Measurements from ENCODE around the gene EVI5.
"Not testable (repeated sequence)": the region's sequence is repeated elsewhere in the genome, so short reads cannot be mapped to it uniquely, and the experiment has no call there.

The EVI5 gene

DNA sequence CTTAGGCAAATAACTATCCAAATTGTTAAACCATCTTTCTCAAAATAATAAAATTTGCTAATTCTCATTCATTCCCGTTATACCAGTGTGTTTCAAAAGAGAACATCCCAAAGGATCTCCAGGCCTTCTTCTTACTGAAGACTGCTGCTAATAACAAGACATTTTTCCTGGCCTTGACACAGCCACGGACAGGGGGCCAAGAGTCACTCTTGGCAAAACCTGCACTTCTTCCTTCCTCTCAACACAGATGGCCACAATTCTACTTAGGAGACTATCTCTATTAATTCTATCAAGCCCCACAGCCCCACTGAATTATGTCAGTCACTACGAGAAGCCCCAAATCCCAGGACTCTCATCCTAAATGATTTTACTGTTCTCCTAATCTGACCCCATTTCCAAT, 86.0 kb downstream of the EVI5 start:
- Histone ChIP-seq H3K36me3 (ENCODE audit: control insufficient read depth, insufficient read depth, low read length) (no peaks in the 10 kb centered on the region), H3K9ac (ENCODE audit: low read length) (no peak overlapping the region), H3K27me3 (ENCODE audit: control insufficient read depth, insufficient read depth, low read length) (no peaks in the 10 kb centered on the region), H3K4me3 (ENCODE audit: low read length) (no peak overlapping the region), H3K4me1 (ENCODE audit: control insufficient read depth, insufficient read depth, low read length) (no peaks in the 10 kb centered on the region), H3K27ac (ENCODE audit: low read depth, low read length) (no peak overlapping the region)

DNA sequence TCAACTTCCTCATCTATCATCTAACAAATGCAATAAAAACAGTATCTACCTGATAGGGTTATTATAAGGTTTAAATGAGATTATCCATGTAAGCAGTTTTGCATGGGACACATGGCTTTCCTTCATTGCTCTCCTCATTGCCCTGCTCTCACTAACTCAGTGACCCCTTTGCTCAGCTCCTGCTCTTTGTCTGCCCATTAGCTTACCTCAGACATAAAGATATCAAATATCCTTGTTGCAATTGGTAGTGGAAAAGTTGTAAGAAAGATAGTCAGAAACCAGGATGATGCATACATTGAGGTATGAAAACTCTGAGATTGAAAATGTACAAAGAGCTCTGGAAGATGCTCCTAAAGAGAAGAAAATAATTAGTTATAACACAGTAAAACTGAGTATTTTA, 89.8 kb downstream of the EVI5 start:
- Histone ChIP-seq H3K9ac (ENCODE audit: low read length) (no peak overlapping the region), H3K27me3 (ENCODE audit: control insufficient read depth, insufficient read depth, low read length) (no peaks in the 10 kb centered on the region), H3K4me3 (ENCODE audit: low read length) (no peak overlapping the region), H3K4me1 (ENCODE audit: control insufficient read depth, insufficient read depth, low read length) (no peaks in the 10 kb centered on the region), H3K27ac (ENCODE audit: low read depth, low read length) (no peak overlapping the region), H3K36me3 (ENCODE audit: control insufficient read depth, insufficient read depth, low read length) (no peaks in the 10 kb centered on the region)

DNA sequence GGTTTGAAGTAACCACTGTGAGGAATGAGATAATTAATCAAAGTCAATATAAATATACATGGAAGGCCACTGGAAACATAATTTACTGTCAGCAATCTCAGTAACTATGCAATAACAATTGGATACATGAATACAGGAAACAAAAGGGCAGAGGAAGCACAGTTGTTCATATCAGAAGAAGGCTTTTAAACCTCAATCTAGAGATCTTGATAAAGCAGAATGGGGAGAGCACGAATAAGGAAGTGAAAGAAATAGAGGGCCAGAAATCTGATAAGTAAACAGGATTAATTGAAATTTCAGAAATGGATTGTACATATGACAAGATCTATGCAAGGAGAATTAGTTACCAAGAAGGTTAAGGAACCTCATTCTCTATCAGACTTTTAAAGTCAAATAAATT, 93.0 kb downstream of the EVI5 start:
- Histone ChIP-seq H3K4me3 (ENCODE audit: low read length) (no peak overlapping the region), H3K27ac (ENCODE audit: low read depth, low read length) (no peak overlapping the region), H3K27me3 (ENCODE audit: control insufficient read depth, insufficient read depth, low read length) (no peaks in the 10 kb centered on the region), H3K4me1 (ENCODE audit: control insufficient read depth, insufficient read depth, low read length) (no peaks in the 10 kb centered on the region), H3K36me3 (ENCODE audit: control insufficient read depth, insufficient read depth, low read length) (no peaks in the 10 kb centered on the region), H3K9ac (ENCODE audit: low read length) (no peak overlapping the region)

DNA sequence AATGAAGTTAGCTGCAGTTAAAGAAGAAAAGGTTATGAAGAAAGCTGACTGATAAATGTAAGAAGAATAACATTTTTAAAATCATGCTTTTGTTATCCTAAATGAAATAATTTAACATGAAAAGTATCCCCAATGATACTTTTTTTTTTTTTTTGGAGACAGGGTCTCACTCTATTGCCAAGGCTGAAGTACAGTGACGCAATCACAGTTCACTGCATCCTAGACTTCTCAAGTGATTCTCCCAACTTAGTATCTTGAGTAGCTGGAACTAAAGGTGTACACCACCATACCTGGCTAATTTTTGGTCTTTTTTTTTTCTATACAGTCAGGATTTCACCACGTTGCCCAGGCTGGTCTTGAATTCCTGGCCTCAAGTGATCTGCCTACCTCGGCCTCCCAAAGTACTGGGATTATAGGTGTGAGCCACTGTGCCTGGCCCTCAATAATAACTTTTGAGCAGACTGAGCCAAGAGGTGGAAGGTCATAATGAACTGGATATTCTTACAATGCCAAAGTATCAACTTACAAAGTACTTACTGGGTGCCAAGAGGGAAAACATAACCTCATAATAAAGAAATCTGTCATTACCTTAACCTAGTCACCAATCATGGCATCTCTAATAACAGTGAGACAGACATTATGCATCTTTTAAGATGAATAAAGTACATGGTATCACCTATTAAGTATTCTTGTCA, 94.5 kb downstream of the EVI5 start:
- H3K4me3 ChIP-seq (ENCODE audit: low read length) = no peak overlapping the region
- H3K4me1 ChIP-seq (ENCODE audit: control insufficient read depth, insufficient read depth, low read length) = no peaks in the 10 kb centered on the region
- H3K9ac ChIP-seq (ENCODE audit: low read length) = no peak overlapping the region
- H3K27ac ChIP-seq (ENCODE audit: low read depth, low read length) = no peak overlapping the region
- no peaks in the 10 kb centered on the region for H3K36me3 ChIP-seq (ENCODE audit: control insufficient read depth, insufficient read depth, low read length)
- H3K27me3 ChIP-seq (ENCODE audit: control insufficient read depth, insufficient read depth, low read length) = no peaks in the 10 kb centered on the region

DNA sequence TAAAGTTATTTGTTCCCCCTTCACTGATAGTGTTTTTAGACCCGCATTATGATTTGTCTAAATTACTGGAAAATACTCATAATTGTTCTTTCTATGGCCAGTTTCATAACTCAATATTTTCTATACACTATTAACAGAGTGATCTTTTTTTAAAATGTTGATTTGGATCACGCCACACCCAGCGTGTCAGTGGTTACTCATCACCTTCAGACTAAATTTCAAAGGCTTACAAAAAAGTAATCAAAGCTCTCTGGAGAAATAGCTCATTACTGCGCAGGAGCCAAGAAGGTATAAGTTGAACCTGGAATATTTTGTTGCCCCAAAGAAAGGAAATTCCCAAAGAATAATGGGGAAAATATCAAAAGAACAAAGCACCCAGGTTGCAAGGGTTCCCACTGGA, 104.9 kb downstream of the EVI5 start:
- H3K4me3 ChIP-seq (ENCODE audit: low read length) = no peak overlapping the region
- H3K9ac ChIP-seq (ENCODE audit: low read length) = no peak overlapping the region
- H3K27me3 ChIP-seq (ENCODE audit: control insufficient read depth, insufficient read depth, low read length) = no peaks in the 10 kb centered on the region
- no peaks in the 10 kb centered on the region for H3K4me1 ChIP-seq (ENCODE audit: control insufficient read depth, insufficient read depth, low read length)
- no peak overlapping the region for H3K27ac ChIP-seq (ENCODE audit: low read depth, low read length)
- H3K36me3 ChIP-seq (ENCODE audit: control insufficient read depth, insufficient read depth, low read length) = peaks cover 4% of the 10 kb centered on the region

DNA sequence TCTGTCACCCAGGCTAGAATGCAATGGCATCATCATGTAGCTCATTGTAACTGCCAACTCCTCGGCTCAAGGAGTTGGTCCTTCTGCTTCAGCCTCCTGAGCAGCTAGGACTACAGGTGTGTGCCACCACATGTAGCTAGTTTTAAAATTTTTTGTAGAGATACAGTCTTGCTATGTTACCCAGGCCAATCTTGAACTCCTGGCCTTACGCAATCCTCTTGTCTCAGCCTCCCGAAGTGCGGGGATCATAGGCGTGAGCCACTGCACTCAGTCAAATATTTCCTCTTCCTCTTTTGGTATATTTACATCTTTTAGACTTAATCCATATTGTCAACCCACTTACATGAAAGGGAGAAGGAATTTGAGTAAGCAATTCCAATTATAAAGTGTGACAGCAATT, 121.1 kb downstream of the EVI5 start:
- Histone ChIP-seq H3K36me3 (ENCODE audit: control insufficient read depth, insufficient read depth, low read length) (no peaks in the 10 kb centered on the region), H3K27me3 (ENCODE audit: control insufficient read depth, insufficient read depth, low read length) (no peaks in the 10 kb centered on the region)

DNA sequence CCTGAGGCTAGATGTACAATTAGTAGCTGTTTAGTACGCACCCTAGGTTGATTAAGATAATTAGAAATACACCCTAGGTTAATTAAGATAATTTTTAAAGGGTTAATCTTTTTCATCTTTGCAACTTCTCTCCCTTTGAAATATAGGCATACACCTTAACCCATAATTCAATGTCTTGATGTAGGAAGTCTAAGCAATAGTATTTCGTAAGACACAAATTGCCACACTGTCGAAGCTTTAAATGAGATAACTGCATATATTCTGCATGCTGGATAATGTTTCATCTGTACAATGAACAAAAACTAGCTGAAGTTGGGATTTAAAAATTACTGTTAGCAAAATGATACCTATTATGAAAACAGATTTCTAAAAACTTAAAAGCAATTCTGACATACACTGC, 122.9 kb downstream of the EVI5 start:
- no peak overlapping the region for H3K9ac ChIP-seq (ENCODE audit: low read length)
- peaks cover 2% of the 10 kb centered on the region for H3K36me3 ChIP-seq (ENCODE audit: control insufficient read depth, insufficient read depth, low read length)
- no peaks in the 10 kb centered on the region for H3K27me3 ChIP-seq (ENCODE audit: control insufficient read depth, insufficient read depth, low read length)
- H3K4me3 ChIP-seq (ENCODE audit: low read length) = no peak overlapping the region
- H3K27ac ChIP-seq (ENCODE audit: low read depth, low read length) = no peak overlapping the region
- no peaks in the 10 kb centered on the region for H3K4me1 ChIP-seq (ENCODE audit: control insufficient read depth, insufficient read depth, low read length)

More for the DNA sequence above, 121.1 kb downstream of the EVI5 start:
- Histone ChIP-seq H3K4me1 (ENCODE audit: control insufficient read depth, insufficient read depth, low read length) (no peaks in the 10 kb centered on the region), H3K4me3 (ENCODE audit: low read length) (no peak overlapping the region), H3K9ac (ENCODE audit: low read length) (no peak overlapping the region), H3K27ac (ENCODE audit: low read depth, low read length) (no peak overlapping the region)

DNA sequence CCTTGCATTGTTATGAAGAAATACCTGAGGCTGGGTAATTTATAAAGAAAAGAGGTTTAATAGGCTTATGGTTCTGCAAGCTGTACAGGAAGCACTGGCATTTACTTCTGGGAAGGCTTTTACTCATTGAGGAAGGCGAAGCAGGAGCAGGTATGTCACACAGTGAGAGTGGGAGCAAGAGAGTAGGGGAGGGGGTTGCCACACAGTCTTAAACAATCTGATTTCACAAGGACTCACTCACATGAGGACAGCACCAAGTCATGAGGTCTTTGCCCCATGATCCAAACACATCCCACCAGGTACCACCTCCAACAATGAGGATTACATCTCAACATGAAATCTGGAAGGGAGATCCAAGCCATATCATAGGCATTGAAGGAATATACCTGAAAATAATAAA, 127.2 kb downstream of the EVI5 start:
- H3K27ac ChIP-seq (ENCODE audit: low read depth, low read length) = no peak overlapping the region
- no peaks in the 10 kb centered on the region for H3K27me3 ChIP-seq (ENCODE audit: control insufficient read depth, insufficient read depth, low read length)
- H3K4me1 ChIP-seq (ENCODE audit: control insufficient read depth, insufficient read depth, low read length) = no peaks in the 10 kb centered on the region
- no peak overlapping the region for H3K9ac ChIP-seq (ENCODE audit: low read length)
- no peak overlapping the region for H3K4me3 ChIP-seq (ENCODE audit: low read length)
- peaks cover 9% of the 10 kb centered on the region for H3K36me3 ChIP-seq (ENCODE audit: control insufficient read depth, insufficient read depth, low read length)

DNA sequence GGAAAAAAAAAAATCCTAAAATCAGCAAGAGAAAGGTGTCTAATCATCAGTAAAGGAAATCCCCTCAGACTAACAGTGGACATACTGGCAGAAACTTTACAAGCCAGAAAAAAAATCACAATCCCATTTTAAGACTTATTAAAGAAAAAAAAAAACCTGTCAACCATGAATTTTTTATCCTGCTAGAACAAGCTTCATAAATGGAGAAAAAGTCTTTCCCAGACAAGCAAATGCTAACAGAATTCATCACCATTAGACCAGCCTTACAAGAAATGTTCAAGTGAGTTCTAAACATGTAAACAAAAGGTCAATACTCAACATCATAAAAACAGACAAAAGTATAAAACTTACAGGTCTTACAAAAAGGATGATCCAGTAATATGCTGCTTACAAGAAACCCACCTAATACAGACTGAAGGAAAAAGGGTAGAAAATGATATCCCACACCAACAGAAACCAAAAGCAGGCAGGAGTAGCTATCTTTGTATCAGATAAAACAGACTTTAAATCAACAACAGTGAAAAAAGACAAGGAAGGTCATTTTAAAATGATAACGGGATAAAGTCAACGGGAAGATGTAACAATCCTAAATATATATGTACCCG, 129.6 kb downstream of the EVI5 start:
- H3K4me3 ChIP-seq (ENCODE audit: low read length) = no peak overlapping the region
- H3K27me3 ChIP-seq (ENCODE audit: control insufficient read depth, insufficient read depth, low read length) = no peaks in the 10 kb centered on the region
- H3K9ac ChIP-seq (ENCODE audit: low read length) = no peak overlapping the region
- H3K4me1 ChIP-seq (ENCODE audit: control insufficient read depth, insufficient read depth, low read length) = no peaks in the 10 kb centered on the region
- H3K36me3 ChIP-seq (ENCODE audit: control insufficient read depth, insufficient read depth, low read length) = peaks cover 9% of the 10 kb centered on the region
- no peak overlapping the region for H3K27ac ChIP-seq (ENCODE audit: low read depth, low read length)

DNA sequence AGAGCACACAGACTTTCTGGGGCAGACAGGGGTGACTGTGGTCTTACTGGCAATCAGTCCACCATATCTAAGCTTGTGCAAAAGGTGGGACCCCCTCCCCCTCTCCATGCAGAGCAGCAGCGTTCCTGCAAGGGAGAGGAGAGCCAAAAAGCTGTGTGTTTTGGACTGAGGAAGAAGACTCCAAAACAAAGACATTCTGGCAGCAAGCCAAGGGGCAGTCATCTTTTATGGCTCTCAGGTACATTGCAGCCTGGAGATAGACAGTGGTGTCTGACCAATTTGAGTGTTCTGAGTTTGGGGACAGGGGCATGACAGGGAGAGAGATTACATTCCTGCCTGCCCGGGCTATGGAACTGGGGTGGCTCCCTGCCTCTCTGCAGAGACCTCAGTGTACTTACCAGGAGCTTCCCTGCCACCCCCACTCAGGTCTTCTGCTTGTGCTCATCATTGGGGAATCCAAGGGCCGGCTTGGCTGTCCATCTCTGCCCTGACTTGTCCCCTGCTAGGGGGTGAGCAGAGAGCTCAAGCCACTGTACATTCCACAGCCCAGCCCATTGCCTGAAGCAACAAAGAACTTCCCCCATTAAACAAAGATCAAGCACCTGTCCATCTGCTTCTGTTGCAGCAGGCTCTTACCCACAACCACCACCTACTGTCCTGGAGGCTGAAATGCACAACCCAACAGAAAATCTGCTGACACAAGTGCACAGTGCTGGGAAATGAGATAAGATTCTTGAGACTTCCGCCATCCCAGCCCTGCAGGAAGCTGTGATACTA, 131.1 kb downstream of the EVI5 start:
- Histone ChIP-seq H3K27ac (ENCODE audit: low read depth, low read length) (no peak overlapping the region), H3K9ac (ENCODE audit: low read length) (no peak overlapping the region), H3K4me3 (ENCODE audit: low read length) (no peak overlapping the region), H3K4me1 (ENCODE audit: control insufficient read depth, insufficient read depth, low read length) (no peaks in the 10 kb centered on the region), H3K27me3 (ENCODE audit: control insufficient read depth, insufficient read depth, low read length) (no peaks in the 10 kb centered on the region), H3K36me3 (ENCODE audit: control insufficient read depth, insufficient read depth, low read length) (peaks cover 9% of the 10 kb centered on the region)

DNA sequence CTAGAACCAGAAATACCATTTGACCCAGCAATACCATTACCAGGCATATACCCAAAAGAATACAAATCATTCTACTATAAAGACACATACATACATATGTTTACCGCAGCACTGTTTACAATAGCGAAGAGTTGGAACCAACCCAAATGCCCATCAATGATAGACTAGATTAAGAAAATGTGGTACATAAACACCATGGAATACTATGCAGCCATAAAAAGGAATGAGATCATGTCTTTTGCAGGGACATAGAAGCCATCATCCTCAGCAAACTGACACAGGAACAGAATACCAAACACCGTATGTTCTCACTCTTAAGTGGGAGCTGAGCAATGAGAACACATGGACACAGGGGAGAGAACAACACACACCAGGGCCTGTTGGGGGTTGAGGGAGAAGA, 144.2 kb downstream of the EVI5 start:
- not testable (repeated sequence) for H3K27ac ChIP-seq (ENCODE audit: low read depth, low read length); H3K27me3 ChIP-seq (ENCODE audit: control insufficient read depth, insufficient read depth, low read length); H3K4me1 ChIP-seq (ENCODE audit: control insufficient read depth, insufficient read depth, low read length); H3K9ac ChIP-seq (ENCODE audit: low read length); H3K36me3 ChIP-seq (ENCODE audit: control insufficient read depth, insufficient read depth, low read length); H3K4me3 ChIP-seq (ENCODE audit: low read length)

DNA sequence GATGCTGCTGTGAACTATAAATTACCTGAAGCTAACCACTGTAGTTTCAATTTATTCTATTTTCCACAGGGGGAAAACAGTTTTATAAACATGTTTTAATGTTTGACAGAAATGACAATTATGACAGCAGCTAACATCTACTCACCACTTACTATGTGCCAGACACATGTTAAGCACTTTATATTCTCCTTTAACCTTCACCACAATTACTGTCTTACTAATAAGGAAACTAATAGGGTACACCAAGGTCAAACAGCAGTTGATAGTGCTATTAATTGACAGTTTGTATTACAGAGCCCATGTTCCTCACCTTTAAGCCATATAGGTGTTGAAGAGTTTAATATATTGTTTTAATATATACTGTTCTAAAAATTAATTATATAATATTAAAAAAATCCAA, 146.4 kb downstream of the EVI5 start:
- Histone ChIP-seq H3K4me1 (ENCODE audit: control insufficient read depth, insufficient read depth, low read length) (no peaks in the 10 kb centered on the region), H3K36me3 (ENCODE audit: control insufficient read depth, insufficient read depth, low read length) (no peaks in the 10 kb centered on the region), H3K9ac (ENCODE audit: low read length) (no peak overlapping the region), H3K27ac (ENCODE audit: low read depth, low read length) (no peak overlapping the region), H3K27me3 (ENCODE audit: control insufficient read depth, insufficient read depth, low read length) (no peaks in the 10 kb centered on the region), H3K4me3 (ENCODE audit: low read length) (no peak overlapping the region)

DNA sequence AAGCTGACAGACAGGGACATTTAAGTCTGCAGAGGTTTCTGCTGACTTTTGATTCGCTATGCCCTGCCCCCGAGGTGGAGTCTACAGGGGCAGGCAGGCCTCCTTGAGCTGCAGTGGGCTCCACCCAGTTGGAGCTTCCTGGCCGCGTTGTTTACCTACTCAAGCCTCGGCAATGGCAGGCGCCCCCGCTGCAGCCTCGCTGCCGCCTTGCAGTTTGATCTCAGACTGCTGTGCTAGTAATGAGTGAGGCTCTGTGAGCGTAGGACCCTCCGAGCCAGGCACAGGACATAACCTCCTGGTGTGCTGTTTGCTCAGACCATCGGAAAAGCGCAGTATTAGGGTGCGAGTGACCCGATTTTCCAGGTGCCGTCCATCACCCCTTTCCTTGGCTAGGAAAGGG, 149.7 kb downstream of the EVI5 start:
- not testable (repeated sequence) for H3K4me3 ChIP-seq (ENCODE audit: low read length); H3K9ac ChIP-seq (ENCODE audit: low read length); H3K4me1 ChIP-seq (ENCODE audit: control insufficient read depth, insufficient read depth, low read length); H3K27me3 ChIP-seq (ENCODE audit: control insufficient read depth, insufficient read depth, low read length); H3K27ac ChIP-seq (ENCODE audit: low read depth, low read length); H3K36me3 ChIP-seq (ENCODE audit: control insufficient read depth, insufficient read depth, low read length)
